ENCODE data around the gene JMJD1C. TPM values are rescaled to one million over a fixed set of nuclear protein-coding genes. Genes with fewer than 3 reads are reported as not detected.

Gene JMJD1C
- total RNA-seq, 1 experiment from 2014 or later, result 66.3 TPM

DNA sequence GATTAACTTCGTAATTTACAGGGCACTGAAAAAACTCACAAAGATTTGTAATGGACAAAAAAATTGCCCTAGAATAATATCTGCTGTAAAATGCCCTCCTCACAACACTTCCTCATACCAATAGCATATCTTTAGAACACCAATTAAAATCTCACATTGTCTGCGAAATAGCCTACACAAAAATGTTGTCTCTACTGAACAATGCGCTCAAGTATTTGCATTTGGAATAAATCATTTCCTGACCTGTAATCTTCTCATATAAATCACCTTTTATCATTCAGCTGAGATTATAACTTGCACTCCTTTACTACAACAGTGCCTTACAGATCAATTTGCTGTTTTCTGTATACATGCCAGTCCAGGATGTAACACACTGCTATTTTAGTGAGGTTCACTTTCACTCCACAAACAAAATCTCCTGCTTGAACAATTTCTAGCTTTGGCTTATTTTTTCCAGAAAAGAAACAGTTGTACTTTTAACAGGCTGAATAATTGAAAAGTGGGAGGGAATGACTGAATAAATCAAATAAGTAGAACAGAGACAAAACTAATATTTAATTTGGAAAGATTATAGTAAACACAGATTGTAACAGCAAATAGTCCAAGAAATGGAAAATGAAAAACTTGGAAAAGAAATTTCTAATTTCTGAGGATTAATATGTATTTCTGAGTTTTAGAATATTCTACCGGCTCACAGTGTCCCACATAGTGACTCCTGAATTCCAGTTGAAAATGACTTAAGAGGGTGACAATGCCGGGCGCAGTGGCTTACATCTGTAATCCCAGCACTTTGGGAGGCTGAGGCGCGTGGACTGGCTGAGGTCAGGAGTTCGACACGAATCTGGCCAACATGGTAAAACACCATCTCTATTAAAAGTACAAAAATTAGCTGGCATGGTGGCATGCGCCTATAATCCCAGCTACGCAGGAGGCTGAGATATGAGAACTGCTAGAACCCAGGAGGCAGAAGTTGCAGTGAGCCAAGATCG lies 30.6 kb downstream of the JMJD1C start:
- ATAC-seq, result no peak
- Histone ChIP-seq H3K27ac (ENCODE audit: low read depth, low read length) (no peak overlapping the region), H3K9me2 (ENCODE audit: insufficient read depth) (no peaks in the 10 kb centered on the region), H3K9ac (ENCODE audit: low read length) (no peak overlapping the region), H4K20me1 (ENCODE audit: insufficient read depth) (no peaks in the 10 kb centered on the region), H3K4me2 (ENCODE audit: low read length) (no peak overlapping the region), H3K79me2 (ENCODE audit: insufficient read depth, low read length) (peaks cover 91% of the 10 kb centered on the region), H3K4me1 (ENCODE audit: control insufficient read depth in 1 of 2, insufficient read depth in 2 of 2, low read length in 2 of 2) (peaks cover 31 to 65% of the 10 kb centered on the region in 2 experiments), H2AFZ (ENCODE audit: low read depth, low read length, poor library complexity, severe bottlenecking) (no peak overlapping the region), H3K9me3 (ENCODE audit: control insufficient read depth in 1 of 2, insufficient read depth in 1 of 2, low read depth in 1 of 2, low read length in 2 of 2) (no peaks in the 10 kb centered on the region), H3K36me3 (ENCODE audit: control insufficient read depth in 1 of 2, insufficient read depth in 2 of 2, low read length in 2 of 2) (no peaks in the 10 kb centered on the region), H3K27me3 (ENCODE audit: insufficient read depth, low read length) (no peaks in the 10 kb centered on the region), H3K4me3 (replicated peaks in 1 of 2; ENCODE audit: low read depth in 1 of 2, low read length in 2 of 2) (no peak overlapping the region)
- intact Hi-C loops (cut with micrococcal nuclease), result no loop called here
- ChIA-PET POLR2A (no interaction called here), CTCF (no interaction called here), RAD21 (ENCODE audit: low non-redundant PET in 1 of 2, low total read pairs in 2 of 2, uncharacterized antibody in 2 of 2, unreplicated experiment in 2 of 2) (no interaction called here)
- BruUV-seq (replicated peaks), result no TSS peak
- TF ChIP-seq SP1 (IDR thresholded peaks at IDR 0.05; ENCODE audit: low read depth) (no peak), CEBPB (IDR thresholded peaks at IDR 0.05; ENCODE audit: low read depth) (no peak), ZNF274 (IDR thresholded peaks at IDR 0.05; ENCODE audit: low read depth, low read length) (no peak), JUND (IDR thresholded peaks at IDR 0.05) (no peak), ZFX (IDR thresholded peaks at IDR 0.05) (no peak), YY1 (IDR thresholded peaks at IDR 0.05; ENCODE audit: extremely low read depth, insufficient replicate concordance, low read depth, low read length) (no peak), ELF1 (IDR thresholded peaks at IDR 0.05; ENCODE audit: borderline replicate concordance, low read depth) (no peak), EZH2 (IDR thresholded peaks at IDR 0.05) (no peak), TCF7L2 (IDR thresholded peaks at IDR 0.05; ENCODE audit: borderline replicate concordance, extremely low read depth, insufficient read depth, insufficient read length) (no peak), FOSL1 (IDR thresholded peaks at IDR 0.05; ENCODE audit: low read depth) (no peak), SRF (IDR thresholded peaks at IDR 0.05; ENCODE audit: low read depth) (no peak), SIN3A (IDR thresholded peaks at IDR 0.05; ENCODE audit: low read depth) (no peak), EZH2phosphoT487 (IDR thresholded peaks at IDR 0.05; ENCODE audit: borderline replicate concordance) (no peak), RAD21 (IDR thresholded peaks at IDR 0.05; ENCODE audit: low read depth) (no peak), EGR1 (IDR thresholded peaks at IDR 0.05; ENCODE audit: low read depth) (no peak)
- TF ChIP-seq, protein P1, sequence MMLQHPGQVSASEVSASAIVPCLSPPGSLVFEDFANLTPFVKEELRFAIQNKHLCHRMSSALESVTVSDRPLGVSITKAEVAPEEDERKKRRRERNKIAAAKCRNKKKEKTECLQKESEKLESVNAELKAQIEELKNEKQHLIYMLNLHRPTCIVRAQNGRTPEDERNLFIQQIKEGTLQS (IDR thresholded peaks at IDR 0.05), result no peak
- TF ChIP-seq, protein P2, sequence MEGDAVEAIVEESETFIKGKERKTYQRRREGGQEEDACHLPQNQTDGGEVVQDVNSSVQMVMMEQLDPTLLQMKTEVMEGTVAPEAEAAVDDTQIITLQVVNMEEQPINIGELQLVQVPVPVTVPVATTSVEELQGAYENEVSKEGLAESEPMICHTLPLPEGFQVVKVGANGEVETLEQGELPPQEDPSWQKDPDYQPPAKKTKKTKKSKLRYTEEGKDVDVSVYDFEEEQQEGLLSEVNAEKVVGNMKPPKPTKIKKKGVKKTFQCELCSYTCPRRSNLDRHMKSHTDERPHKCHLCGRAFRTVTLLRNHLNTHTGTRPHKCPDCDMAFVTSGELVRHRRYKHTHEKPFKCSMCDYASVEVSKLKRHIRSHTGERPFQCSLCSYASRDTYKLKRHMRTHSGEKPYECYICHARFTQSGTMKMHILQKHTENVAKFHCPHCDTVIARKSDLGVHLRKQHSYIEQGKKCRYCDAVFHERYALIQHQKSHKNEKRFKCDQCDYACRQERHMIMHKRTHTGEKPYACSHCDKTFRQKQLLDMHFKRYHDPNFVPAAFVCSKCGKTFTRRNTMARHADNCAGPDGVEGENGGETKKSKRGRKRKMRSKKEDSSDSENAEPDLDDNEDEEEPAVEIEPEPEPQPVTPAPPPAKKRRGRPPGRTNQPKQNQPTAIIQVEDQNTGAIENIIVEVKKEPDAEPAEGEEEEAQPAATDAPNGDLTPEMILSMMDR (IDR thresholded peaks at IDR 0.05 in 2 of 3, conservative IDR thresholded peaks at IDR 0.05 in 1 of 3; ENCODE audit: borderline replicate concordance in 1 of 3, insufficient read depth in 1 of 3, low read depth in 2 of 3, low read length in 2 of 3), result no peak
- TF ChIP-seq, protein P3, sequence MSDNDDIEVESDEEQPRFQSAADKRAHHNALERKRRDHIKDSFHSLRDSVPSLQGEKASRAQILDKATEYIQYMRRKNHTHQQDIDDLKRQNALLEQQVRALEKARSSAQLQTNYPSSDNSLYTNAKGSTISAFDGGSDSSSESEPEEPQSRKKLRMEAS (IDR thresholded peaks at IDR 0.05), result no peak
- TF ChIP-seq, protein P4, sequence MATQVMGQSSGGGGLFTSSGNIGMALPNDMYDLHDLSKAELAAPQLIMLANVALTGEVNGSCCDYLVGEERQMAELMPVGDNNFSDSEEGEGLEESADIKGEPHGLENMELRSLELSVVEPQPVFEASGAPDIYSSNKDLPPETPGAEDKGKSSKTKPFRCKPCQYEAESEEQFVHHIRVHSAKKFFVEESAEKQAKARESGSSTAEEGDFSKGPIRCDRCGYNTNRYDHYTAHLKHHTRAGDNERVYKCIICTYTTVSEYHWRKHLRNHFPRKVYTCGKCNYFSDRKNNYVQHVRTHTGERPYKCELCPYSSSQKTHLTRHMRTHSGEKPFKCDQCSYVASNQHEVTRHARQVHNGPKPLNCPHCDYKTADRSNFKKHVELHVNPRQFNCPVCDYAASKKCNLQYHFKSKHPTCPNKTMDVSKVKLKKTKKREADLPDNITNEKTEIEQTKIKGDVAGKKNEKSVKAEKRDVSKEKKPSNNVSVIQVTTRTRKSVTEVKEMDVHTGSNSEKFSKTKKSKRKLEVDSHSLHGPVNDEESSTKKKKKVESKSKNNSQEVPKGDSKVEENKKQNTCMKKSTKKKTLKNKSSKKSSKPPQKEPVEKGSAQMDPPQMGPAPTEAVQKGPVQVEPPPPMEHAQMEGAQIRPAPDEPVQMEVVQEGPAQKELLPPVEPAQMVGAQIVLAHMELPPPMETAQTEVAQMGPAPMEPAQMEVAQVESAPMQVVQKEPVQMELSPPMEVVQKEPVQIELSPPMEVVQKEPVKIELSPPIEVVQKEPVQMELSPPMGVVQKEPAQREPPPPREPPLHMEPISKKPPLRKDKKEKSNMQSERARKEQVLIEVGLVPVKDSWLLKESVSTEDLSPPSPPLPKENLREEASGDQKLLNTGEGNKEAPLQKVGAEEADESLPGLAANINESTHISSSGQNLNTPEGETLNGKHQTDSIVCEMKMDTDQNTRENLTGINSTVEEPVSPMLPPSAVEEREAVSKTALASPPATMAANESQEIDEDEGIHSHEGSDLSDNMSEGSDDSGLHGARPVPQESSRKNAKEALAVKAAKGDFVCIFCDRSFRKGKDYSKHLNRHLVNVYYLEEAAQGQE (IDR thresholded peaks at IDR 0.05; ENCODE audit: low read depth), result no peak
- DNase-seq (ENCODE audit: low read depth, low spot score), result no peak

Measured in HCT116 (cell line).